GM12878 (cell line): ENCODE measurements around the gene RFWD3. TPM values are rescaled to one million over a fixed set of nuclear protein-coding genes. Genes with fewer than 3 reads are reported as not detected.

Source experiments
- ATAC-seq: fragments of 200-7000 bp; cut with Tn5 transposase; 3 replicates; pipeline ENCODE4 v1.9.1; 2020; ENCODE audit warnings: mild to moderate bottlenecking, moderate library complexity
- BruUV-seq: library from RNA; stranded (reverse); fragments of 400-500 nt; replicated peaks from 2 replicates; lab custom pipeline; 2021; lab: Mats Ljungman, UMichigan
- CTCF ChIA-PET: fragments of 300-600 bp; sonication (Branson Sonifier 250); formaldehyde crosslinking; extraction: SDS; loops from one replicate; lab custom pipeline; 2021; ENCODE audit warnings: inconsistent platforms; lab: Yijun Ruan, JAX
- POLR2A ChIA-PET: fragments of 350-600 bp; formaldehyde crosslinking; extraction: SDS; loops from one replicate; lab custom pipeline; 2021; ENCODE audit warnings: inconsistent platforms; lab: Charles Lee
- RAD21 ChIA-PET: fragments of 300-600 bp; sonication (Branson Sonifier 250); formaldehyde crosslinking; loops from one replicate; lab custom pipeline; 2023; ENCODE audit warnings: antibody characterized with exemption; ENCODE audit not compliant: unreplicated experiment; lab: Charles Lee
- SMC1A ChIA-PET: fragments of 300-600 bp; sonication (Branson Sonifier 250); formaldehyde crosslinking; loops from one replicate; lab custom pipeline; 2023; ENCODE audit not compliant: unreplicated experiment, uncharacterized antibody; lab: Charles Lee
- DNase-seq: peaks from one replicate; pipeline ENCODE4 v3.0.0-alpha.2; 2011; ENCODE audit warnings: low read depth, low spot score
- FAIRE-seq: peaks from 3 replicates; lab custom pipeline; 2011; peaks lifted over from hg19 to GRCh38; lab: Jason Lieb, UNC
- H2AFZ ChIP-seq: 2 replicates; pipeline ENCODE4 v1.6.0; 2011; ENCODE audit warnings: low read depth, low read length, control low read depth; ENCODE audit not compliant: control insufficient read depth
- H3K27ac ChIP-seq: 2 replicates; pipeline ENCODE4 v1.5.1; 2011; ENCODE audit warnings: control low read depth; ENCODE audit not compliant: control insufficient read depth, insufficient read depth
- H3K27me3 ChIP-seq, 2 experiments: replicated peaks in 1 of 2; 2 replicates each; pipeline versions ENCODE4 v1.6.0 to v1.6.1; 2011; ENCODE audit warnings: low read length in 1 of 2; ENCODE audit not compliant: control insufficient read depth in 2 of 2, insufficient read depth in 2 of 2
- H3K36me3 ChIP-seq, 2 experiments: 2 replicates each; pipeline ENCODE4 v1.5.1; 2011; ENCODE audit warnings: low read length in 1 of 2; ENCODE audit not compliant: control insufficient read depth in 2 of 2, insufficient read depth in 2 of 2
- H3K4me1 ChIP-seq: 2 replicates; pipeline ENCODE4 v1.6.1; 2011; ENCODE audit warnings: mild to moderate bottlenecking, low read length, moderate library complexity, mixed read lengths; ENCODE audit not compliant: control insufficient read depth, insufficient read depth
- H3K4me2 ChIP-seq: 2 replicates; pipeline ENCODE4 v1.6.0; 2011; ENCODE audit warnings: control low read depth; ENCODE audit not compliant: control insufficient read depth, insufficient read depth
- H3K4me3 ChIP-seq: fragments of 200-600 bp; sonication (generic); 2 replicates; pipeline ENCODE4 v1.5.1; 2016
- H3K79me2 ChIP-seq: 2 replicates; pipeline ENCODE4 v1.6.0; 2011; ENCODE audit warnings: low read length; ENCODE audit not compliant: control insufficient read depth, insufficient read depth
- H3K9ac ChIP-seq: 2 replicates; pipeline ENCODE4 v1.8.0; 2011; ENCODE audit warnings: low read length, control low read depth, mixed read lengths; ENCODE audit not compliant: control insufficient read depth, insufficient read depth
- H3K9me3 ChIP-seq: replicated peaks from 3 replicates; pipeline ENCODE4 v1.5.1; 2011; ENCODE audit warnings: mild to moderate bottlenecking, low read length; ENCODE audit not compliant: control insufficient read depth, insufficient read depth
- H4K20me1 ChIP-seq: 2 replicates; pipeline ENCODE4 v1.6.0; 2011; ENCODE audit not compliant: control insufficient read depth, insufficient read depth
- BRCA1 ChIP-seq: IDR thresholded peaks from 2 replicates; pipeline ENCODE4 v1.6.1; 2011; ENCODE audit warnings: low read depth, low read length, improper control_type of control experiment
- ELK1 ChIP-seq: IDR thresholded peaks from 2 replicates; pipeline ENCODE4 v1.6.1; 2012; ENCODE audit warnings: low read depth, low read length, improper control_type of control experiment
- ESRRA ChIP-seq: IDR thresholded peaks from 2 replicates; pipeline ENCODE4 v1.6.1; 2012; ENCODE audit warnings: mild to moderate bottlenecking, low read length, improper control_type of control experiment
- EZH2 ChIP-seq: IDR thresholded peaks from 2 replicates; pipeline ENCODE4 v1.6.1; 2012; ENCODE audit warnings: low read depth, mild to moderate bottlenecking, control low read depth, inconsistent platforms, low read length, borderline replicate concordance; ENCODE audit not compliant: control insufficient read depth
- HDAC6 ChIP-seq: fragments of 200-600 bp; sonication (generic); IDR thresholded peaks from one replicate; pipeline ENCODE4 v1.8.0; 2017; ENCODE audit warnings: antibody characterized with exemption; ENCODE audit not compliant: unreplicated experiment
- IRF5 ChIP-seq: fragments of 450-650 bp; IDR thresholded peaks from 2 replicates; pipeline ENCODE4 v1.6.1; 2017; ENCODE audit warnings: borderline replicate concordance
- MEF2A ChIP-seq: IDR thresholded peaks from 2 replicates; pipeline ENCODE4 v1.6.1; 2011; ENCODE audit warnings: low read depth, mild to moderate bottlenecking, low read length, moderate library complexity; ENCODE audit not compliant: insufficient read depth
- MTA3 ChIP-seq: IDR thresholded peaks from 2 replicates; pipeline ENCODE4 v1.6.1; 2012; ENCODE audit warnings: low read length, inconsistent platforms, borderline replicate concordance
- MYC ChIP-seq: IDR thresholded peaks from 2 replicates; pipeline ENCODE4 v1.6.1; 2011; ENCODE audit warnings: mild to moderate bottlenecking, low read length, moderate library complexity, inconsistent platforms; ENCODE audit not compliant: insufficient read depth, insufficient replicate concordance, insufficient read length, severe bottlenecking
- NFIC ChIP-seq: IDR thresholded peaks from 2 replicates; pipeline ENCODE4 v1.6.1; 2012; ENCODE audit warnings: low read depth, mild to moderate bottlenecking, inconsistent platforms, low read length, moderate library complexity
- SIX5 ChIP-seq: IDR thresholded peaks from 2 replicates; pipeline ENCODE4 v1.6.1; 2011; ENCODE audit warnings: mild to moderate bottlenecking, low read depth, low read length, moderate library complexity; ENCODE audit not compliant: severe bottlenecking
- SMAD5 ChIP-seq: IDR thresholded peaks from 2 replicates; pipeline ENCODE4 v1.6.1; 2016; ENCODE audit warnings: antibody characterized with exemption, low read depth
- WRNIP1 ChIP-seq: IDR thresholded peaks from 2 replicates; pipeline ENCODE4 v1.6.1; 2011; ENCODE audit warnings: low read depth, low read length, improper control_type of control experiment, borderline replicate concordance
- ZNF207 ChIP-seq: fragments of 450-650 bp; IDR thresholded peaks from 2 replicates; pipeline ENCODE4 v1.6.1; 2014; ENCODE audit warnings: antibody characterized with exemption, mild to moderate bottlenecking, borderline replicate concordance
- WGBS: methylation state at CpG from one replicate; pipeline ENCODE4 v1.1.6; 2016; ENCODE audit warnings: low lambda C conversion rate; ENCODE audit not compliant: insufficient replicate concordance, insufficient coverage; ENCODE audit errors: missing lambda C conversion rate; 5-methylcytosine and 5-hydroxymethylcytosine counted together
- in situ Hi-C: fragments of 300-500 bp; cut with MboI; formaldehyde crosslinking; loops from 9 replicates; pipeline ENCODE4 v1.14.3; 2018; ENCODE audit warnings: mixed read lengths
- intact Hi-C: fragments of 100-400 bp; cut with micrococcal nuclease; formaldehyde crosslinking; loops from one replicate; pipeline ENCODE4 v1.14.2; 2022; ENCODE audit not compliant: unreplicated experiment
- polyA plus RNA-seq, 11 experiments: library from polyadenylated mRNA; depleted of rRNA in 4 of 11; unstranded in 6 of 11; stranded (reverse) in 5 of 11; fragments of >200 nt; fragmentation: Nextera tagmentation in 4 of 11; fragmentation: Illumina TruSeq in 1 of 11; extraction: Ambion mirVana in 4 of 11; extraction: Trizol in 1 of 11; gene quantifications; 1 replicate in 1 of 11; 2 replicates in 10 of 11; pipeline versions ENCODE4 v1.2.1 to v1.2.3, GENCODE V29; 2011 to 2016; ENCODE audit warnings: inconsistent platforms in 2 of 11, missing spikeins in 2 of 11, low read depth in 1 of 11
- total RNA-seq, 4 experiments: library from RNA; depleted of rRNA in 3 of 4; stranded (reverse); fragments of >200 nt in 3 of 4; fragmentation: Illumina TruSeq in 1 of 4; extraction: Trizol in 1 of 4; gene quantifications; 2 replicates each; pipeline versions ENCODE4 v1.2.1 to v1.2.3, GENCODE V29; 2013 to 2021

Gene RFWD3
- total and polyA plus RNA-seq, 10 of the 15 experiments (the other 5 are each of a cell fraction or from before 2014, with no cell fraction given) = 10.7 to 78.5 (median 51.2) TPM

DNA sequence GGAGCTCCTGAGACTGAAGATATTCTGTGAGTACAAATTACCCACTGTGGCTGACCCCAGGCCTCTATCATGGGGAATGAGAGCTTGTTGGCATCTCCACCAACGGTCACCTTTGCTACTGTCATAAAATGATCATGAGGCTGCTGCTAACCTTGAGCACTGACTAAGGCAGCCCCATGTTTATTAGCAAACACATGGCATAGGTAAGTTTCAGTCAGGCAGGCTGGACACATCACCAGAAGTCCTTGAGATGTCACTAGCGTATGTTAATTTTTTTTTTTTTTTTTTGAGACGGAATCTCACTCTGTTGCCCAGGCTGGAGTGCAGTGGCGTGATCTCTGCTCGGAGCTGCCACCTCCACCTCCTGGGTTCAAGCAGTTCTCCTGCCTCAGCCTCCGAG lies 58.3 kb downstream of the RFWD3 start:
- no TSS peak for BruUV-seq
- H3K4me1 ChIP-seq = no peaks in the 10 kb centered on the region
- H3K27me3 ChIP-seq = no peaks in the 10 kb centered on the region
- ChIA-PET POLR2A (interaction anchor here (0.7 kb wide), 1 partner anchor 226 kb away, joined by 3 read pairs; no protein-coding TSS in a partner anchor), RAD21 (interaction anchor here (0.6 kb wide), 1 partner anchor 10 kb away, joined by 3 read pairs; no protein-coding TSS in a partner anchor), SMC1A (interaction anchor here (0.9 to 1.2 kb wide), 4 partner anchors 9 to 104 kb away, joined by 3 to 4 read pairs (median 3); no protein-coding TSS in a partner anchor), CTCF (interaction anchor here (1.7 kb wide), 1 partner anchor 47 kb away, joined by 4 read pairs; no protein-coding TSS in a partner anchor)
- DNase-seq (no peak), ATAC-seq (no peak), FAIRE-seq (no peak)
- H3K79me2 ChIP-seq = peaks cover 35% of the 10 kb centered on the region
- no peak overlapping the region for H3K27ac ChIP-seq
- 98% methylated on average over 6 of the region's 6 CpGs for WGBS
- H2AFZ ChIP-seq = no peak overlapping the region
- TF ChIP-seq IRF5 (no peak), SMAD5 (no peak), MTA3 (no peak), BRCA1 (no peak), SIX5 (no peak), EZH2 (no peak), ZNF207 (no peak), ESRRA (no peak), MEF2A (no peak), ELK1 (no peak), WRNIP1 (no peak), NFIC (no peak), HDAC6 (no peak), MYC (no peak)
- H3K36me3 ChIP-seq = no peaks in the 10 kb centered on the region
- no peaks in the 10 kb centered on the region; the same call in 1 of the 2 replicates for H4K20me1 ChIP-seq
- H3K9ac ChIP-seq = no peak overlapping the region
- in situ Hi-C loops = no loop called here
- H3K4me2 ChIP-seq = no peak overlapping the region
- intact Hi-C loops = loop anchor here (10.0 kb wide), 1 partner anchor 114 kb away; no protein-coding TSS in a partner anchor
- no peaks in the 10 kb centered on the region for H3K9me3 ChIP-seq
- no peak overlapping the region for H3K4me3 ChIP-seq
